HCT116 (cell line): Measurements from ENCODE around the gene STAP2. TPM values are rescaled to one million over a fixed set of nuclear protein-coding genes. Genes with fewer than 3 reads are reported as not detected.
A peak's percentile ranks its signal among the peaks of the same experiment; 100 is the strongest.

Experiments
- ATAC-seq: fragments of 200-7000 bp; cut with Tn5 transposase; 2 replicates; pipeline ENCODE4 v1.9.1; 2020; ENCODE audit warnings: mild to moderate bottlenecking, moderate library complexity
- BruUV-seq: library from RNA; stranded (reverse); fragments of 400-500 nt; replicated peaks from 2 replicates; lab custom pipeline; 2021; lab: Mats Ljungman, UMichigan
- CTCF ChIA-PET: fragments of 300-600 bp; sonication (Branson Sonifier 250); formaldehyde crosslinking; loops from one replicate; lab custom pipeline; 2021; ENCODE audit warnings: antibody characterized with exemption; lab: Charles Lee
- POLR2A ChIA-PET: fragments of 300-600, 350-600 bp; sonication (Branson Sonifier 250); formaldehyde crosslinking; loops from one replicate; lab custom pipeline; 2021; ENCODE audit warnings: antibody characterized with exemption; lab: Charles Lee
- RAD21 ChIA-PET, 2 experiments: fragments of 300-600 bp; sonication (Branson Sonifier 250); formaldehyde crosslinking; loops; one replicate each; lab custom pipeline; 2023; ENCODE audit warnings: low total read pairs in 2 of 2; ENCODE audit not compliant: uncharacterized antibody in 2 of 2, unreplicated experiment in 2 of 2, low non-redundant PET in 1 of 2; lab: Charles Lee
- DNase-seq: peaks from one replicate; pipeline ENCODE4 v3.0.0-alpha.2; 2010; ENCODE audit warnings: low read depth, low spot score
- H2AFZ ChIP-seq: fragments of 200-600 bp; shearing (Covaris generic), sonication (generic); 2 replicates; pipeline ENCODE4 v1.6.1; 2017; ENCODE audit warnings: low read depth, mixed run types, mixed read lengths, antibody characterized with exemption, low read length; ENCODE audit not compliant: poor library complexity, severe bottlenecking
- H3K27ac ChIP-seq: 2 replicates; pipeline ENCODE4 v1.5.1; 2012; ENCODE audit warnings: low read depth, low read length
- H3K27me3 ChIP-seq: fragments of 200-600 bp; sonication (generic); 2 replicates; pipeline ENCODE4 v1.6.1; 2016; ENCODE audit warnings: mixed run types, low read length, mixed read lengths; ENCODE audit not compliant: insufficient read depth
- H3K36me3 ChIP-seq, 2 experiments: fragments of 200-500 bp in 1 of 2; fragments of 200-600 bp in 1 of 2; sonication (Bioruptor generic) in 1 of 2; sonication (generic) in 1 of 2; 2 replicates each; pipeline versions ENCODE4 v1.5.1 to v1.6.1; 2014 to 2016; ENCODE audit warnings: low read length in 2 of 2, inconsistent platforms in 1 of 2, mixed read lengths in 1 of 2, mixed run types in 1 of 2; ENCODE audit not compliant: insufficient read depth in 2 of 2, control insufficient read depth in 1 of 2
- H3K4me1 ChIP-seq, 2 experiments: fragments of 200-600 bp in 1 of 2; sonication (generic) in 1 of 2; 2 replicates each; pipeline versions ENCODE4 v1.5.1 to v1.6.1; 2012 to 2017; ENCODE audit warnings: low read length in 2 of 2, inconsistent platforms in 1 of 2, mild to moderate bottlenecking in 1 of 2, mixed read lengths in 1 of 2, mixed run types in 1 of 2, moderate library complexity in 1 of 2; ENCODE audit not compliant: insufficient read depth in 2 of 2, control insufficient read depth in 1 of 2
- H3K4me2 ChIP-seq: fragments of 200-600 bp; sonication (generic); 2 replicates; pipeline ENCODE4 v1.6.1; 2017; ENCODE audit warnings: mixed run types, low read length, mixed read lengths
- H3K4me3 ChIP-seq, 2 experiments: fragments of 200-600 bp in 1 of 2; sonication (generic) in 1 of 2; replicated peaks in 1 of 2; 2 replicates each; pipeline ENCODE4 v1.5.1; 2011 to 2016; ENCODE audit warnings: low read length in 2 of 2, control low read depth in 1 of 2, low read depth in 1 of 2, mild to moderate bottlenecking in 1 of 2, mixed read lengths in 1 of 2, mixed run types in 1 of 2
- H3K79me2 ChIP-seq: fragments of 200-600 bp; sonication (generic); 2 replicates; pipeline ENCODE4 v1.6.1; 2017; ENCODE audit warnings: mild to moderate bottlenecking, mixed run types, low read length, moderate library complexity, mixed read lengths; ENCODE audit not compliant: insufficient read depth
- H3K9ac ChIP-seq: fragments of 200-600 bp; sonication (generic); 2 replicates; pipeline ENCODE4 v1.6.1; 2016; ENCODE audit warnings: low read length, mixed read lengths
- H3K9me2 ChIP-seq: fragments of 200-600 bp; sonication (generic), shearing (Covaris generic); 2 replicates; pipeline ENCODE4 v1.6.1; 2017; ENCODE audit warnings: mixed run types, mild to moderate bottlenecking, moderate library complexity; ENCODE audit not compliant: insufficient read depth
- H3K9me3 ChIP-seq, 2 experiments: fragments of 200-500 bp in 1 of 2; fragments of 200-600 bp in 1 of 2; sonication (Bioruptor generic) in 1 of 2; sonication (generic) in 1 of 2; 2 replicates each; pipeline ENCODE4 v1.6.1; 2014 to 2017; ENCODE audit warnings: low read length in 2 of 2, mixed read lengths in 2 of 2, inconsistent platforms in 1 of 2, low read depth in 1 of 2, mild to moderate bottlenecking in 1 of 2, mixed run types in 1 of 2, moderate library complexity in 1 of 2; ENCODE audit not compliant: control insufficient read depth in 1 of 2, insufficient read depth in 1 of 2
- H4K20me1 ChIP-seq: fragments of 200-600 bp; sonication (generic), shearing (Covaris generic); 2 replicates; pipeline ENCODE4 v1.6.1; 2017; ENCODE audit warnings: mixed run types, mild to moderate bottlenecking, moderate library complexity; ENCODE audit not compliant: insufficient read depth
- CBX3 ChIP-seq: IDR thresholded peaks from 2 replicates; pipeline ENCODE4 v1.6.1; 2012; ENCODE audit warnings: low read depth
- CEBPB ChIP-seq: IDR thresholded peaks from 2 replicates; pipeline ENCODE4 v1.6.1; 2012; ENCODE audit warnings: low read depth
- EGR1 ChIP-seq: IDR thresholded peaks from 2 replicates; pipeline ENCODE4 v1.6.1; 2012; ENCODE audit warnings: low read depth
- EZH2 ChIP-seq: fragments of 200-600 bp; sonication (generic); IDR thresholded peaks from 2 replicates; pipeline ENCODE4 v1.6.1; 2017; ENCODE audit warnings: antibody characterized with exemption, mixed run types
- EZH2phosphoT487 ChIP-seq: fragments of 200-600 bp; IDR thresholded peaks from 2 replicates; pipeline ENCODE4 v1.6.1; 2018; ENCODE audit warnings: antibody characterized with exemption, borderline replicate concordance
- FOSL1 ChIP-seq: IDR thresholded peaks from 2 replicates; pipeline ENCODE4 v1.6.1; 2012; ENCODE audit warnings: low read depth
- JUND ChIP-seq: IDR thresholded peaks from 2 replicates; pipeline ENCODE4 v1.6.1; 2012
- POLR2AphosphoS5 ChIP-seq: IDR thresholded peaks from 2 replicates; pipeline ENCODE4 v1.6.1; 2011; ENCODE audit warnings: mild to moderate bottlenecking, low read depth, low read length, moderate library complexity
- RAD21 ChIP-seq: IDR thresholded peaks from 2 replicates; pipeline ENCODE4 v1.6.1; 2012; ENCODE audit warnings: low read depth, mild to moderate bottlenecking
- SIN3A ChIP-seq: IDR thresholded peaks from 2 replicates; pipeline ENCODE4 v1.6.1; 2012; ENCODE audit warnings: low read depth
- SP1 ChIP-seq: IDR thresholded peaks from 2 replicates; pipeline ENCODE4 v1.6.1; 2012; ENCODE audit warnings: low read depth
- SRF ChIP-seq: IDR thresholded peaks from 2 replicates; pipeline ENCODE4 v1.6.1; 2012; ENCODE audit warnings: low read depth
- ZFX ChIP-seq: fragments of 450-650 bp; IDR thresholded peaks from 2 replicates; pipeline ENCODE4 v1.6.1; 2017
- intact Hi-C: fragments of 100-400 bp; cut with micrococcal nuclease; formaldehyde crosslinking; loops from 2 replicates; pipeline ENCODE4 v1.10.0; 2022
- total RNA-seq: library from RNA; stranded (reverse); gene quantifications from one replicate; pipeline ENCODE4 v1.2.1, GENCODE V29; 2021; ENCODE audit not compliant: unreplicated experiment
- TF ChIP-seq, protein P1 (sequence below): IDR thresholded peaks from 2 replicates; pipeline ENCODE4 v1.6.1; 2012
- TF ChIP-seq, protein P2 (sequence below): IDR thresholded peaks from 2 replicates; pipeline ENCODE4 v1.6.1; 2011; ENCODE audit warnings: mild to moderate bottlenecking, low read length, moderate library complexity; ENCODE audit not compliant: insufficient replicate concordance; ENCODE audit errors: extremely low read depth
- TF ChIP-seq, protein P3 (sequence below): IDR thresholded peaks from 2 replicates; pipeline ENCODE4 v1.6.1; 2012; ENCODE audit warnings: low read depth
- TF ChIP-seq, protein P4 (sequence below): IDR thresholded peaks from 2 replicates; pipeline ENCODE4 v1.6.1; 2012

The STAP2 gene
- total RNA-seq, 1 experiment from 2014 or later = 2.1 TPM

DNA sequence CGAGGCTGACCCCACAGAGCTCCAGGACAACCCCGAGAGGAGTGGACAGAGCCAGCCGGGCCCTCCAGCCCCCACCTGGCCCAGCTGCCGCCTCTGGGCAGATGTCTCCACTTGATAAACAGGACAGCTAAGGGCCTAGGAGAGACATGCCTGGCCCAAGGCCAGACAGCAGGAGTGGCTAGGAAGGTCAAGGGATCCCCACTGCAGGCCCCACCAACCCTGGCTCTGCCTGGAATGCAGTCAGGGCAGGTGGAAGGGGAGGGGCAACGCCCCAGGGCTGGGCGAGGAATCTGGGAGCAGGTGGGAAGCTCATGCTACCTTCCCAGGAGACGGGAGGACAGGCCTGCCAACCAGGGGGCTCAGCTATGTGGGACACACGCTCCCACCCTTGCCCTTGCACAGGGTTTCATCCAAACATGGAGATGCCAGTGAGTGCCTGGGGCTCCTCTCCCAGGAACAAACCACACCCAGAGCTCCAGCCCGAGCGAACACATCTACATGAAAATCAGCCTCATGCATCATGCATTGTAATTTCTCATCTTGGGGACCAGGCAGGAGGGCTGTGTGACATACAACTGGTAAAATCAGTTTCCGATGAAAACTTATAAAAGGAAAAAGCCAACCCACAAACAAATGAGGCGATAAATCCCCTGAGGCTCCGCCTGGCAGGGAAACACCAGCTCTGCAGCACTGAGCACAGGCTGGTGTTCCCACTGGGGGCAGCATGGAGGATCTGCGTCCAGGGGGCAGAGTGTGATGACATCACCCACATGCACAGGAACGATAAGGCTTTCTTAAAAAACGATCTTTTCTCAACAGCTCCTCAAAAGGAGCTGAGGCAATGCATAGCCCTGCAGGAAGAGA is 36.8 kb upstream of the STAP2 start (continued):
- TF ChIP-seq, protein P1, sequence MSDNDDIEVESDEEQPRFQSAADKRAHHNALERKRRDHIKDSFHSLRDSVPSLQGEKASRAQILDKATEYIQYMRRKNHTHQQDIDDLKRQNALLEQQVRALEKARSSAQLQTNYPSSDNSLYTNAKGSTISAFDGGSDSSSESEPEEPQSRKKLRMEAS = peak; percentile 61; the same call in 1 of the 2 replicates
- no peak for TF ChIP-seq ZFX
- TF ChIP-seq, all 23 proteins: peak for 5

DNA sequence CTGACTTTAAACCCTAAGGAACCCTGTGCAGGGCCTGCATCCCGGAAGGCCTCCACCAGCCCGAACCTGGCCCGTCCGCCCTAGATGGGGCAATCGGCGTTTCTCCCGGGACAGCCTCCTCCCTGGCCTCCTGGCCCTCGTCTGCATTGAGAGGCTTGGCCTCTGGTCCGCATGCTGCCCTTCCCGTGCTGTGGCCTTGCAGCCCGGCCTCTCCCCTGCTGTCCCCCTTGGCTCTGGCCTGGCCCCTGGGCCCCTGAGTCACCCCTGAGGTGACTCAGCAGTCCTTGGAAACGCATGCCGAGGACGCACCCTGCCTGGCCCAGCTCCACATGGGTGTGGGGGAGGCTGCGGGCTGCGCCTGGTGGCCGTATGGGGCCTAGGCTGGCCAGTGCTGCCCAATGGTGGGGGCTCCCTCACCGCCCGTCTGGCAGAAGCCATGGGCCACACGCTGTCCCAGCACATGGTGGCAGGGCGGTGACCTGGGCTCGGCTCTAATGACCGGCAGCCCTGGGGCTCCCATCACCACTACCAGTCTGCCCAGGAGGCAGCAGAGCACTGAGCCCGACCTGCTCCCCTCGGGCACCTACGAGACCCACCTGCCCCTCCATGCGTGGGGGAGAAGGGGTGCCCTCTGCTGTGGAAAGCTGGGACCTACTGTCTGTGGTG is 36.0 kb upstream of the STAP2 start:
- Histone ChIP-seq H3K9me2 (no peaks in the 10 kb centered on the region), H3K9me3 (no peaks in the 10 kb centered on the region), H3K27ac (peak overlapping the region; percentile 99), H3K4me2 (peak overlapping the region; percentile 97), H3K9ac (peak overlapping the region; percentile 77), H3K36me3 (no peaks in the 10 kb centered on the region), H3K27me3 (no peaks in the 10 kb centered on the region), H4K20me1 (peaks cover 3% of the 10 kb centered on the region; the same call in 1 of the 2 replicates), H3K79me2 (peaks cover 96% of the 10 kb centered on the region), H3K4me1 (peaks cover 59 to 75% of the 10 kb centered on the region in 2 experiments), H2AFZ (no peak overlapping the region), H3K4me3 (peak overlapping the region; percentile 30 to 58)
- ChIA-PET CTCF (interaction anchor here (0.6 to 2.6 kb wide), 8 partner anchors 11 to 387 kb away, joined by 3 to 13 read pairs (median 6); partner anchors contain the start of genes CHAF1A and SH3GL1), RAD21 (interaction anchor here in 1 of 2 experiments (0.9 to 1.0 kb wide), 2 partner anchors 25 to 97 kb away, joined by 3 read pairs; partner anchors contain the start of genes HDGFL2 and SH3GL1), POLR2A (interaction anchor here (1.7 kb wide), 1 partner anchor 24 kb away, joined by 4 read pairs; no protein-coding TSS in a partner anchor)
- DNase-seq (peak; percentile 63), ATAC-seq (peak; percentile 72)
- intact Hi-C loops = loop anchor here (1.0 to 2.0 kb wide), 2 partner anchors 32 to 46 kb away; partner anchors contain the start of gene MPND
- BruUV-seq = no TSS peak
- TF ChIP-seq SP1 (peak; percentile 83), RAD21 (no peak), FOSL1 (peak; percentile 95), SIN3A (no peak), JUND (peak; percentile 93), ZFX (peak; percentile 43; the same call in 1 of the 2 replicates), CEBPB (no peak), POLR2AphosphoS5 (peak; percentile 47; the same call in 1 of the 2 replicates), EGR1 (no peak), EZH2phosphoT487 (no peak), SRF (no peak), EZH2 (no peak), CBX3 (no peak)
- TF ChIP-seq, protein P2, sequence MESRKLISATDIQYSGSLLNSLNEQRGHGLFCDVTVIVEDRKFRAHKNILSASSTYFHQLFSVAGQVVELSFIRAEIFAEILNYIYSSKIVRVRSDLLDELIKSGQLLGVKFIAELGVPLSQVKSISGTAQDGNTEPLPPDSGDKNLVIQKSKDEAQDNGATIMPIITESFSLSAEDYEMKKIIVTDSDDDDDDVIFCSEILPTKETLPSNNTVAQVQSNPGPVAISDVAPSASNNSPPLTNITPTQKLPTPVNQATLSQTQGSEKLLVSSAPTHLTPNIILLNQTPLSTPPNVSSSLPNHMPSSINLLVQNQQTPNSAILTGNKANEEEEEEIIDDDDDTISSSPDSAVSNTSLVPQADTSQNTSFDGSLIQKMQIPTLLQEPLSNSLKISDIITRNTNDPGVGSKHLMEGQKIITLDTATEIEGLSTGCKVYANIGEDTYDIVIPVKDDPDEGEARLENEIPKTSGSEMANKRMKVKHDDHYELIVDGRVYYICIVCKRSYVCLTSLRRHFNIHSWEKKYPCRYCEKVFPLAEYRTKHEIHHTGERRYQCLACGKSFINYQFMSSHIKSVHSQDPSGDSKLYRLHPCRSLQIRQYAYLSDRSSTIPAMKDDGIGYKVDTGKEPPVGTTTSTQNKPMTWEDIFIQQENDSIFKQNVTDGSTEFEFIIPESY = no peak
- TF ChIP-seq, protein P3, sequence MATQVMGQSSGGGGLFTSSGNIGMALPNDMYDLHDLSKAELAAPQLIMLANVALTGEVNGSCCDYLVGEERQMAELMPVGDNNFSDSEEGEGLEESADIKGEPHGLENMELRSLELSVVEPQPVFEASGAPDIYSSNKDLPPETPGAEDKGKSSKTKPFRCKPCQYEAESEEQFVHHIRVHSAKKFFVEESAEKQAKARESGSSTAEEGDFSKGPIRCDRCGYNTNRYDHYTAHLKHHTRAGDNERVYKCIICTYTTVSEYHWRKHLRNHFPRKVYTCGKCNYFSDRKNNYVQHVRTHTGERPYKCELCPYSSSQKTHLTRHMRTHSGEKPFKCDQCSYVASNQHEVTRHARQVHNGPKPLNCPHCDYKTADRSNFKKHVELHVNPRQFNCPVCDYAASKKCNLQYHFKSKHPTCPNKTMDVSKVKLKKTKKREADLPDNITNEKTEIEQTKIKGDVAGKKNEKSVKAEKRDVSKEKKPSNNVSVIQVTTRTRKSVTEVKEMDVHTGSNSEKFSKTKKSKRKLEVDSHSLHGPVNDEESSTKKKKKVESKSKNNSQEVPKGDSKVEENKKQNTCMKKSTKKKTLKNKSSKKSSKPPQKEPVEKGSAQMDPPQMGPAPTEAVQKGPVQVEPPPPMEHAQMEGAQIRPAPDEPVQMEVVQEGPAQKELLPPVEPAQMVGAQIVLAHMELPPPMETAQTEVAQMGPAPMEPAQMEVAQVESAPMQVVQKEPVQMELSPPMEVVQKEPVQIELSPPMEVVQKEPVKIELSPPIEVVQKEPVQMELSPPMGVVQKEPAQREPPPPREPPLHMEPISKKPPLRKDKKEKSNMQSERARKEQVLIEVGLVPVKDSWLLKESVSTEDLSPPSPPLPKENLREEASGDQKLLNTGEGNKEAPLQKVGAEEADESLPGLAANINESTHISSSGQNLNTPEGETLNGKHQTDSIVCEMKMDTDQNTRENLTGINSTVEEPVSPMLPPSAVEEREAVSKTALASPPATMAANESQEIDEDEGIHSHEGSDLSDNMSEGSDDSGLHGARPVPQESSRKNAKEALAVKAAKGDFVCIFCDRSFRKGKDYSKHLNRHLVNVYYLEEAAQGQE = no peak
- TF ChIP-seq, protein P4, sequence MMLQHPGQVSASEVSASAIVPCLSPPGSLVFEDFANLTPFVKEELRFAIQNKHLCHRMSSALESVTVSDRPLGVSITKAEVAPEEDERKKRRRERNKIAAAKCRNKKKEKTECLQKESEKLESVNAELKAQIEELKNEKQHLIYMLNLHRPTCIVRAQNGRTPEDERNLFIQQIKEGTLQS = no peak
- TF ChIP-seq, protein P1 = peak; percentile 93
